HG02973 (cell line): ENCODE results near the gene COG5.
"Not testable (repeated sequence)": the region's sequence is repeated elsewhere in the genome, so short reads cannot be mapped to it uniquely, and the experiment has no call there.

Experiments
- ATAC-seq: cut with Tn5 transposase; IDR thresholded peaks from one replicate; pipeline ENCODE4 v1.9.1; 2021; ENCODE audit warnings: moderate library complexity; ENCODE audit not compliant: unreplicated experiment

The COG5 gene

GRCh38 chr7:107286751-107287621 is 276.7 kb downstream of the COG5 start:
- no peak for ATAC-seq

GRCh38 chr7:107284911-107285479 is 278.7 kb downstream of the COG5 start:
- ATAC-seq, result no peak

GRCh38 chr7:107277331-107277730 is 286.4 kb downstream of the COG5 start:
- ATAC-seq, result no peak

- ATAC-seq, result no peak
Measured at GRCh38 chr7:107276220-107276827, 287.4 kb downstream of the COG5 start.

GRCh38 chr7:107274506-107274905 is 289.2 kb downstream of the COG5 start:
- ATAC-seq, result no peak

GRCh38 chr7:107269790-107270189 is 293.9 kb downstream of the COG5 start:
- no peak for ATAC-seq

GRCh38 chr7:107268594-107268993 is 295.1 kb downstream of the COG5 start:
- ATAC-seq, result no peak

GRCh38 chr7:107267138-107267537 is 296.6 kb downstream of the COG5 start:
- no peak for ATAC-seq

- ATAC-seq, result no peak
Measured at GRCh38 chr7:107264723-107265122, 299.0 kb downstream of the COG5 start.

GRCh38 chr7:107262857-107263256 is 300.9 kb downstream of the COG5 start:
- no peak for ATAC-seq

- ATAC-seq, result no peak
Measured at GRCh38 chr7:107258737-107259136, 305.0 kb downstream of the COG5 start.

GRCh38 chr7:107255602-107256001 is 308.1 kb downstream of the COG5 start:
- no peak for ATAC-seq

- ATAC-seq, result no peak
Measured at GRCh38 chr7:107254398-107254985, 309.2 kb downstream of the COG5 start.

- no peak for ATAC-seq
Measured at GRCh38 chr7:107253599-107253998, 310.1 kb downstream of the COG5 start.

- no peak for ATAC-seq
Measured at GRCh38 chr7:107251963-107252362, 311.8 kb downstream of the COG5 start.

- ATAC-seq, result no peak
Measured at GRCh38 chr7:107248551-107249316, 315.0 kb downstream of the COG5 start.

- ATAC-seq, result not testable (repeated sequence)
Measured at GRCh38 chr7:107246836-107247235, 316.9 kb downstream of the COG5 start.

- no peak for ATAC-seq
Measured at GRCh38 chr7:107244613-107245012, 319.1 kb downstream of the COG5 start.

GRCh38 chr7:107242267-107242666 is 321.5 kb downstream of the COG5 start:
- no peak for ATAC-seq

GRCh38 chr7:107237451-107237850 is 326.3 kb downstream of the COG5 start:
- ATAC-seq, result no peak

- no peak for ATAC-seq
Measured at GRCh38 chr7:107236862-107237261, 326.9 kb downstream of the COG5 start.
